ENCODE data around the gene CBLL1. TPM values are rescaled to one million over a fixed set of nuclear protein-coding genes. Genes with fewer than 3 reads are reported as not detected.

The CBLL1 gene
- total and polyA plus RNA-seq, 2 donors (not counting 1 experiment from before 2014, with no cell fraction given) = 22.1 to 57.2 TPM

- no peaks in the 10 kb centered on the region for H3K9me3 ChIP-seq (ENCODE audit: control extremely low read depth in 1 of 3, control insufficient read depth in 2 of 3, insufficient read depth in 1 of 3, low read length in 2 of 3)
- peaks cover 0 to 4% (median 0%) of the 10 kb centered on the region in 4 experiments for H3K27me3 ChIP-seq (replicated peaks in 1 of 4; ENCODE audit: control extremely low read depth in 1 of 4, control insufficient read depth in 3 of 4, insufficient read depth in 4 of 4, low read length in 3 of 4)
- no peak overlapping the region for H3K27ac ChIP-seq (ENCODE audit: low read length in 2 of 2)
- no peaks in the 10 kb centered on the region for H3K9me3 Mint-ChIP-seq (ENCODE audit: insufficient read depth)
- H3K79me2 ChIP-seq (ENCODE audit: control insufficient read depth, insufficient read depth, low read length) = no peaks in the 10 kb centered on the region
- no peak overlapping the region for H2AFZ ChIP-seq (ENCODE audit: insufficient read depth, low read depth, low read length, poor library complexity, severe bottlenecking)
- intact Hi-C loops (cut with micrococcal nuclease) = no loop called here
- no peaks in the 10 kb centered on the region for H3K4me1 ChIP-seq (ENCODE audit: control insufficient read depth in 2 of 2, insufficient read depth in 2 of 2, low read length in 2 of 2)
- TF ChIP-seq, protein P1, sequence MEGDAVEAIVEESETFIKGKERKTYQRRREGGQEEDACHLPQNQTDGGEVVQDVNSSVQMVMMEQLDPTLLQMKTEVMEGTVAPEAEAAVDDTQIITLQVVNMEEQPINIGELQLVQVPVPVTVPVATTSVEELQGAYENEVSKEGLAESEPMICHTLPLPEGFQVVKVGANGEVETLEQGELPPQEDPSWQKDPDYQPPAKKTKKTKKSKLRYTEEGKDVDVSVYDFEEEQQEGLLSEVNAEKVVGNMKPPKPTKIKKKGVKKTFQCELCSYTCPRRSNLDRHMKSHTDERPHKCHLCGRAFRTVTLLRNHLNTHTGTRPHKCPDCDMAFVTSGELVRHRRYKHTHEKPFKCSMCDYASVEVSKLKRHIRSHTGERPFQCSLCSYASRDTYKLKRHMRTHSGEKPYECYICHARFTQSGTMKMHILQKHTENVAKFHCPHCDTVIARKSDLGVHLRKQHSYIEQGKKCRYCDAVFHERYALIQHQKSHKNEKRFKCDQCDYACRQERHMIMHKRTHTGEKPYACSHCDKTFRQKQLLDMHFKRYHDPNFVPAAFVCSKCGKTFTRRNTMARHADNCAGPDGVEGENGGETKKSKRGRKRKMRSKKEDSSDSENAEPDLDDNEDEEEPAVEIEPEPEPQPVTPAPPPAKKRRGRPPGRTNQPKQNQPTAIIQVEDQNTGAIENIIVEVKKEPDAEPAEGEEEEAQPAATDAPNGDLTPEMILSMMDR (IDR thresholded peaks at IDR 0.05) = no peak
- TF ChIP-seq EZH2 (IDR thresholded peaks at IDR 0.05; ENCODE audit: borderline replicate concordance, insufficient read depth, low read depth, low read length, poor library complexity, severe bottlenecking) = no peak
- no peak overlapping the region for H3K4me3 ChIP-seq (ENCODE audit: control extremely low read depth in 1 of 5, extremely low read depth in 1 of 5, insufficient read depth in 1 of 5, low read depth in 2 of 5, low read length in 4 of 5)
- H3K4me2 ChIP-seq (replicated peaks; ENCODE audit: low read depth, low read length, poor library complexity, severe bottlenecking) = no peak overlapping the region
- ChIA-PET POLR2A (no interaction called here), CTCF (interaction anchor here (0.7 kb wide), 1 partner anchor 117 kb away, joined by 3 read pairs; no protein-coding TSS in a partner anchor)
- no peaks in the 10 kb centered on the region for H3K36me3 ChIP-seq (replicated peaks in 1 of 2; ENCODE audit: control extremely low read depth in 1 of 2, control insufficient read depth in 1 of 2, extremely low read depth in 1 of 2, insufficient read depth in 2 of 2, low read length in 1 of 2)
- H4K20me1 ChIP-seq (ENCODE audit: control insufficient read depth, insufficient read depth, low read length, poor library complexity, severe bottlenecking) = no peaks in the 10 kb centered on the region
- no peak overlapping the region for H3K4me3 Mint-ChIP-seq
- no peak overlapping the region for H3K9ac ChIP-seq (ENCODE audit: low read length)
- H3K4me1 Mint-ChIP-seq = no peaks in the 10 kb centered on the region
- no peak overlapping the region for H3K27ac Mint-ChIP-seq
- DNase-seq = no peak
- peaks cover 9% of the 10 kb centered on the region for H3K27me3 Mint-ChIP-seq
- ATAC-seq (ENCODE audit: low read depth) = no peak
These were observed 40.7 kb upstream of the CBLL1 start for GRCh38 chr7:107703219-107703618.

DNA sequence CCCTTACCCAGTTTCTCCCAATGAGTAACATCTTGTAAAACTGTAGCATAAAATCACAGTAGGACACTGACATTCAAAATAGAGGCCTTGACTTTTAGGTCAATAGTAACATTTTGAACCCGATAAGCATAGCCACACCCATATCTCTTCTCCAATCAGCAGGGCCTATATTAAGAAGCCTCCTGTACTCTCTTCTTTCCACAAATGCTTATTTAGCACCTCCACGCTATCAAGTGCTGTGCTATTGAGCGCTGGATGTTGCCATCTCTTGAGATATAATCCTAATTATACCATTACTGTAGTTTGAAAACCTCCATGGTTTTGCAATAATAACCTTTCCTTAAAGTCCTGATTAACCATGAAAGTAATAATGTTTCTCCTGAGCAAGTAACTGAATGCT is 40.1 kb upstream of the CBLL1 start:
- WGBS (ENCODE audit: insufficient coverage) = 100% methylated on average over 3 of the region's 3 CpGs
- H3K4me2 ChIP-seq (replicated peaks; ENCODE audit: low read depth, low read length, poor library complexity, severe bottlenecking) = no peak overlapping the region
- no peaks in the 10 kb centered on the region for H3K4me1 ChIP-seq (ENCODE audit: control insufficient read depth in 2 of 2, insufficient read depth in 2 of 2, low read length in 2 of 2)
- peaks cover 0 to 4% (median 0%) of the 10 kb centered on the region in 4 experiments for H3K27me3 ChIP-seq (replicated peaks in 1 of 4; ENCODE audit: control extremely low read depth in 1 of 4, control insufficient read depth in 3 of 4, insufficient read depth in 4 of 4, low read length in 3 of 4)
- no peak overlapping the region for H3K4me3 ChIP-seq (ENCODE audit: control extremely low read depth in 1 of 5, extremely low read depth in 1 of 5, insufficient read depth in 1 of 5, low read depth in 2 of 5, low read length in 4 of 5)
- no peaks in the 10 kb centered on the region for H3K36me3 ChIP-seq (replicated peaks in 1 of 2; ENCODE audit: control extremely low read depth in 1 of 2, control insufficient read depth in 1 of 2, extremely low read depth in 1 of 2, insufficient read depth in 2 of 2, low read length in 1 of 2)
- Mint-ChIP-seq H3K4me3 (no peak overlapping the region), H3K9me3 (ENCODE audit: insufficient read depth) (no peaks in the 10 kb centered on the region), H3K27ac (no peak overlapping the region), H3K4me1 (no peaks in the 10 kb centered on the region), H3K27me3 (peaks cover 9% of the 10 kb centered on the region)
- no peaks in the 10 kb centered on the region for H4K20me1 ChIP-seq (ENCODE audit: control insufficient read depth, insufficient read depth, low read length, poor library complexity, severe bottlenecking)
- ChIA-PET CTCF (no interaction called here), POLR2A (no interaction called here)
- ATAC-seq (ENCODE audit: low read depth) (no peak), DNase-seq (no peak)
- H3K79me2 ChIP-seq (ENCODE audit: control insufficient read depth, insufficient read depth, low read length) = no peaks in the 10 kb centered on the region
- no peak overlapping the region for H3K27ac ChIP-seq (ENCODE audit: low read length in 2 of 2)
- H3K9me3 ChIP-seq (ENCODE audit: control extremely low read depth in 1 of 3, control insufficient read depth in 2 of 3, insufficient read depth in 1 of 3, low read length in 2 of 3) = no peaks in the 10 kb centered on the region
- intact Hi-C loops (cut with micrococcal nuclease) = no loop called here
- H3K9ac ChIP-seq (ENCODE audit: low read length) = no peak overlapping the region
- TF ChIP-seq, protein P1 (IDR thresholded peaks at IDR 0.05) = no peak
- no peak for TF ChIP-seq EZH2 (IDR thresholded peaks at IDR 0.05; ENCODE audit: borderline replicate concordance, insufficient read depth, low read depth, low read length, poor library complexity, severe bottlenecking)
- H2AFZ ChIP-seq (ENCODE audit: insufficient read depth, low read depth, low read length, poor library complexity, severe bottlenecking) = no peak overlapping the region

All from B cell (primary cell).